DND-41 (cell line): Measurements from ENCODE around the gene ABL2.
"Not testable (repeated sequence)": the region's sequence is repeated elsewhere in the genome, so short reads cannot be mapped to it uniquely, and the experiment has no call there.

Source experiments
- ATAC-seq: fragments of 200-7000 bp; cut with Tn5 transposase; 3 replicates; pipeline ENCODE4 v1.9.1; 2021; ENCODE audit warnings: low read depth; ENCODE audit not compliant: insufficient read depth
- DNase-seq: peaks from one replicate; pipeline ENCODE4 v3.0.0-alpha.2; 2020
- H2AFZ ChIP-seq: 2 replicates; pipeline ENCODE4 v1.6.0; 2012; ENCODE audit warnings: low read depth, low read length
- H3K27ac ChIP-seq: 2 replicates; pipeline ENCODE4 v1.5.1; 2012; ENCODE audit warnings: low read length, inconsistent platforms
- H3K27me3 ChIP-seq: fragments of 200-600 bp; sonication (generic); 2 replicates; pipeline ENCODE4 v1.6.0; 2012; ENCODE audit warnings: low read length, mild to moderate bottlenecking, inconsistent platforms; ENCODE audit not compliant: insufficient read depth, poor library complexity
- H3K36me3 ChIP-seq: 2 replicates; pipeline ENCODE4 v1.5.1; 2012; ENCODE audit warnings: low read length, inconsistent platforms; ENCODE audit not compliant: insufficient read depth
- H3K4me1 ChIP-seq: 2 replicates; pipeline ENCODE4 v1.5.1; 2012; ENCODE audit warnings: mild to moderate bottlenecking, low read length; ENCODE audit not compliant: insufficient read depth
- H3K4me2 ChIP-seq: 2 replicates; pipeline ENCODE4 v1.6.0; 2012; ENCODE audit warnings: mild to moderate bottlenecking, moderate library complexity, low read length, inconsistent platforms; ENCODE audit not compliant: insufficient read depth
- H3K4me3 ChIP-seq, 2 experiments: fragments of 200-600 bp in 1 of 2; shearing (Covaris generic) in 1 of 2; 2 replicates each; pipeline ENCODE4 v1.5.1; 2012 to 2016; ENCODE audit warnings: inconsistent platforms in 2 of 2, low read length in 2 of 2, mild to moderate bottlenecking in 2 of 2, low read depth in 1 of 2, moderate library complexity in 1 of 2
- H3K79me2 ChIP-seq: 2 replicates; pipeline ENCODE4 v1.6.0; 2012; ENCODE audit warnings: low read length, inconsistent platforms; ENCODE audit not compliant: insufficient read depth
- H3K9ac ChIP-seq: 2 replicates; pipeline ENCODE4 v1.6.0; 2012; ENCODE audit warnings: low read depth, mild to moderate bottlenecking, inconsistent platforms, low read length, moderate library complexity
- H3K9me3 ChIP-seq: 2 replicates; pipeline ENCODE4 v1.5.1; 2012; ENCODE audit warnings: low read length, moderate library complexity, mild to moderate bottlenecking, inconsistent platforms; ENCODE audit not compliant: insufficient read depth, severe bottlenecking
- H4K20me1 ChIP-seq: 2 replicates; pipeline ENCODE4 v1.6.0; 2012; ENCODE audit warnings: low read length; ENCODE audit not compliant: insufficient read depth
- CTCF ChIP-seq: IDR thresholded peaks from 2 replicates; pipeline ENCODE4 v1.5.1; 2012; ENCODE audit warnings: borderline replicate concordance, low read length, moderate library complexity, mild to moderate bottlenecking; ENCODE audit not compliant: poor library complexity, severe bottlenecking; ENCODE audit errors: extremely low read depth
- EZH2 ChIP-seq: IDR thresholded peaks from 3 replicates; pipeline ENCODE4 v1.6.1; 2012; ENCODE audit warnings: borderline replicate concordance, low read depth, mild to moderate bottlenecking, moderate library complexity, low read length, inconsistent platforms; ENCODE audit not compliant: severe bottlenecking

ABL2 gene

GRCh38 chr1:179221121-179221520, 8.4 kb downstream of the ABL2 start:
- H3K27ac ChIP-seq, H3K4me2 ChIP-seq, H3K9me3 ChIP-seq, H3K9ac ChIP-seq, H2AFZ ChIP-seq, H3K4me3 ChIP-seq, H3K27me3 ChIP-seq, H4K20me1 ChIP-seq, H3K36me3 ChIP-seq, DNase-seq, ATAC-seq, H3K4me1 ChIP-seq: not testable (repeated sequence)
- peaks cover 34% of the 10 kb centered on the region; the same call in 1 of the 2 replicates for H3K79me2 ChIP-seq

- ATAC-seq (no peak), DNase-seq (no peak)
- H3K4me3 ChIP-seq: no peak overlapping the region
- no peaks in the 10 kb centered on the region for H4K20me1 ChIP-seq
- H3K27me3 ChIP-seq: no peaks in the 10 kb centered on the region
- H3K36me3 ChIP-seq: no peaks in the 10 kb centered on the region; the same call in 1 of the 2 replicates
- H3K27ac ChIP-seq: no peak overlapping the region
- H2AFZ ChIP-seq: no peak overlapping the region
- H3K79me2 ChIP-seq: peaks cover 17% of the 10 kb centered on the region; the same call in 1 of the 2 replicates
- H3K9ac ChIP-seq: no peak overlapping the region
- TF ChIP-seq CTCF (no peak), EZH2 (no peak)
- no peak overlapping the region for H3K4me2 ChIP-seq
- H3K4me1 ChIP-seq: no peaks in the 10 kb centered on the region
- no peaks in the 10 kb centered on the region for H3K9me3 ChIP-seq
Measured at GRCh38 chr1:179217943-179218507, 11.5 kb downstream of the ABL2 start.

GRCh38 chr1:179213317-179213716, 16.2 kb downstream of the ABL2 start:
- H3K27ac ChIP-seq, H3K9ac ChIP-seq, H4K20me1 ChIP-seq, H3K9me3 ChIP-seq, H3K27me3 ChIP-seq, H3K36me3 ChIP-seq, H3K4me3 ChIP-seq, H2AFZ ChIP-seq, ATAC-seq, DNase-seq, H3K4me2 ChIP-seq, H3K4me1 ChIP-seq: not testable (repeated sequence)
- peaks cover 13% of the 10 kb centered on the region; the same call in 1 of the 2 replicates for H3K79me2 ChIP-seq

- ATAC-seq: no peak
- DNase-seq: no peak
- no peak overlapping the region for H2AFZ ChIP-seq
- H3K4me2 ChIP-seq: no peak overlapping the region
- no peaks in the 10 kb centered on the region for H3K36me3 ChIP-seq
- H3K27me3 ChIP-seq: no peaks in the 10 kb centered on the region
- peaks cover 17% of the 10 kb centered on the region; the same call in 1 of the 2 replicates for H3K79me2 ChIP-seq
- H3K27ac ChIP-seq: no peak overlapping the region
- no peaks in the 10 kb centered on the region for H4K20me1 ChIP-seq
- no peak for TF ChIP-seq EZH2
- no peak for TF ChIP-seq CTCF
- H3K4me3 ChIP-seq: no peak overlapping the region
- H3K4me1 ChIP-seq: no peaks in the 10 kb centered on the region
- H3K9ac ChIP-seq: no peak overlapping the region
- H3K9me3 ChIP-seq: no peaks in the 10 kb centered on the region
Measured at GRCh38 chr1:179208681-179209477, 20.6 kb downstream of the ABL2 start.
